Spleen (tissue), 11 donors: ENCODE measurements around the gene SHLD1. TPM values are rescaled to one million over a fixed set of nuclear protein-coding genes. Genes with fewer than 3 reads are reported as not detected.

Experiments
- DNase-seq: peaks from one replicate; pipeline ENCODE4 v3.0.0-alpha.2; 2020
- H3K27ac ChIP-seq, 8 donors: fragments of 200-600 bp; sonication (generic) in 7 of 8; 1 replicate in 4 of 8; 2 replicates in 4 of 8; pipeline versions ENCODE4 v1.5.0 to v1.8.0; 2016 to 2021; ENCODE audit warnings: inconsistent platforms in 4 of 8, mild to moderate bottlenecking in 4 of 8, moderate library complexity in 1 of 8
- H3K27me3 ChIP-seq, 7 donors: fragments of 200-600 bp; sonication (generic) in 6 of 7; replicated peaks in 1 of 7; 1 replicate in 4 of 7; 2 replicates in 3 of 7; pipeline versions ENCODE4 v1.5.0 to v1.8.0; 2016 to 2021; ENCODE audit warnings: inconsistent platforms in 3 of 7, mild to moderate bottlenecking in 1 of 7
- H3K36me3 ChIP-seq, 6 donors: fragments of 200-600 bp; sonication (generic) in 5 of 6; 1 replicate in 4 of 6; 2 replicates in 2 of 6; pipeline versions ENCODE4 v1.5.0 to v1.8.0; 2016 to 2021; ENCODE audit warnings: inconsistent platforms in 2 of 6
- H3K4me1 ChIP-seq, 6 donors: fragments of 200-600 bp; sonication (generic) in 5 of 6; 1 replicate in 3 of 6; 2 replicates in 3 of 6; pipeline versions ENCODE4 v1.5.0 to v1.8.0; 2016 to 2021; ENCODE audit warnings: inconsistent platforms in 3 of 6
- H3K4me3 ChIP-seq, 8 donors: fragments of 200-600 bp; sonication (generic) in 7 of 8; 1 replicate in 4 of 8; 2 replicates in 4 of 8; pipeline versions ENCODE4 v1.5.0 to v1.8.0; 2016 to 2021; ENCODE audit warnings: inconsistent platforms in 4 of 8, mild to moderate bottlenecking in 4 of 8, moderate library complexity in 2 of 8
- H3K9me3 ChIP-seq, 8 donors: fragments of 200-600 bp; sonication (generic) in 7 of 8; 1 replicate in 4 of 8; 2 replicates in 4 of 8; pipeline versions ENCODE4 v1.5.0 to v1.8.0; 2016 to 2021; ENCODE audit warnings: inconsistent platforms in 4 of 8
- CTCF ChIP-seq, 11 experiments: fragments of 200-600 bp in 7 of 11; fragments of 450-650 bp in 4 of 11; sonication (generic) in 4 of 11; IDR thresholded peaks in 8 of 11; conservative IDR thresholded peaks in 3 of 11; 1 replicate in 7 of 11; 2 replicates in 4 of 11; pipeline versions ENCODE4 v1.4.0 to v1.8.0; 2016 to 2021; ENCODE audit warnings: antibody characterized with exemption in 11 of 11, inconsistent platforms in 4 of 11, mild to moderate bottlenecking in 1 of 11
- POLR2A ChIP-seq, 3 donors: fragments of 450-650 bp; IDR thresholded peaks; one replicate each; pipeline ENCODE4 v1.5.1; 2017; ENCODE audit warnings: antibody characterized with exemption in 3 of 3, mild to moderate bottlenecking in 1 of 3
- POLR2AphosphoS5 ChIP-seq, 3 donors: sonication (generic); formaldehyde crosslinking; IDR thresholded peaks; one replicate each; pipeline ENCODE4 v1.5.1; 2017; ENCODE audit warnings: antibody characterized with exemption in 3 of 3
- WGBS, 5 donors: extraction: QIAGEN DNeasy Blood & Tissue Kit in 3 of 5; methylation state at CpG; one replicate each; pipeline versions ENCODE4 v1.1.5 to v1.1.7; 2013 to 2018; 5-methylcytosine and 5-hydroxymethylcytosine counted together
- intact Hi-C: fragments of 100-400 bp; cut with DNase I; formaldehyde crosslinking; loops from one replicate; pipeline ENCODE4 v1.15.0; 2023; ENCODE audit warnings: low total_unique reads
- polyA plus RNA-seq, 3 donors: library from polyadenylated mRNA; stranded (reverse); fragments of 200-250 nt; gene quantifications; one replicate each; pipeline ENCODE4 v1.2.1, GENCODE V29; 2013
- total RNA-seq, 7 donors: library from RNA; depleted of rRNA in 3 of 7; stranded (reverse); fragments of >200 nt in 3 of 7; fragmentation: NEBNext Ultra II Directional in 4 of 7; extraction: Animal tissue kit (Norgen Biotek cat#: 25700) in 4 of 7; gene quantifications; one replicate each; pipeline versions ENCODE4 v1.1.0 to v1.2.1, GENCODE V29; 2016 to 2021
- donor health status: healthy with polysubstance abuse.
- donor health status: DM: no; HTN: no; CAD: no; lungs with moderate emphysema.
- donor health status: DM: no; HTN: no; CAD: no.
- donor health status: Bipolar disorder and iron deficiency.
- donor health status: healthy.
- donor health status: DM: no; HTN: no; CAD: no.
- donor health status: DM: yes; HTN: yes; CAD: no.

Gene SHLD1
- total and polyA plus RNA-seq, 10 donors = 8.1 to 18.6 (median 12.4) TPM

GRCh38 chr20:5890773-5891441 lies 140.7 kb downstream of the SHLD1 start:
- Histone ChIP-seq H3K4me3 (no peak overlapping the region), H3K27ac (no peak overlapping the region), H3K9me3 (no peaks in the 10 kb centered on the region), H3K27me3 (peaks cover 0 to 12% (median 0%) of the 10 kb centered on the region in 7 donors), H3K36me3 (no peaks in the 10 kb centered on the region), H3K4me1 (no peaks in the 10 kb centered on the region)
- TF ChIP-seq POLR2AphosphoS5 (IDR thresholded peaks at IDR 0.05) = no peak
- TF ChIP-seq CTCF (IDR thresholded peaks at IDR 0.05 in 8 of 11, conservative IDR thresholded peaks at IDR 0.05 in 3 of 11) = no peak
- no peak for TF ChIP-seq POLR2A (IDR thresholded peaks at IDR 0.05)
- no peak for DNase-seq
- intact Hi-C loops = no loop called here
- WGBS, 5 donors = 75 to 89% (median 87%) methylated on average over 10 of the region's 10 CpGs

GRCh38 chr20:5893052-5893451 lies 142.9 kb downstream of the SHLD1 start:
- WGBS, 5 donors = 68 to 85% (median 76%) methylated on average over 3 of the region's 3 CpGs
- no peaks in the 10 kb centered on the region for H3K36me3 ChIP-seq
- no peaks in the 10 kb centered on the region for H3K4me1 ChIP-seq
- no peak overlapping the region for H3K27ac ChIP-seq
- no peak overlapping the region for H3K4me3 ChIP-seq
- H3K27me3 ChIP-seq = peaks cover 0 to 22% (median 0%) of the 10 kb centered on the region in 7 donors
- intact Hi-C loops = no loop called here
- no peak for DNase-seq
- TF ChIP-seq CTCF (IDR thresholded peaks at IDR 0.05 in 8 of 11, conservative IDR thresholded peaks at IDR 0.05 in 3 of 11) = no peak
- TF ChIP-seq POLR2AphosphoS5 (IDR thresholded peaks at IDR 0.05) = no peak
- TF ChIP-seq POLR2A (IDR thresholded peaks at IDR 0.05) = no peak
- no peaks in the 10 kb centered on the region for H3K9me3 ChIP-seq

- Histone ChIP-seq H3K4me1 (no peaks in the 10 kb centered on the region), H3K36me3 (no peaks in the 10 kb centered on the region), H3K27me3 (peaks cover 0 to 22% (median 0%) of the 10 kb centered on the region in 7 donors), H3K27ac (no peak overlapping the region), H3K4me3 (no peak overlapping the region), H3K9me3 (no peaks in the 10 kb centered on the region)
- intact Hi-C loops = no loop called here
- no peak for DNase-seq
- WGBS, 5 donors = 82 to 98% (median 90%) methylated on average over 2 of the region's 2 CpGs
- TF ChIP-seq CTCF (IDR thresholded peaks at IDR 0.05 in 8 of 11, conservative IDR thresholded peaks at IDR 0.05 in 3 of 11) (no peak), POLR2AphosphoS5 (IDR thresholded peaks at IDR 0.05) (no peak), POLR2A (IDR thresholded peaks at IDR 0.05) (no peak)
Measured at GRCh38 chr20:5893621-5894020, 143.4 kb downstream of the SHLD1 start.

- Histone ChIP-seq H3K27ac (no peak overlapping the region), H3K4me1 (no peaks in the 10 kb centered on the region), H3K27me3 (peaks cover 0 to 22% (median 0%) of the 10 kb centered on the region in 7 donors), H3K36me3 (no peaks in the 10 kb centered on the region), H3K4me3 (no peak overlapping the region), H3K9me3 (no peaks in the 10 kb centered on the region)
- DNase-seq = no peak
- TF ChIP-seq POLR2A (IDR thresholded peaks at IDR 0.05) (no peak), POLR2AphosphoS5 (IDR thresholded peaks at IDR 0.05) (no peak), CTCF (IDR thresholded peaks at IDR 0.05 in 8 of 11, conservative IDR thresholded peaks at IDR 0.05 in 3 of 11) (no peak)
- 63 to 90% (median 76%) methylated on average over 2 of the region's 2 CpGs for WGBS, 5 donors
- intact Hi-C loops = no loop called here
Measured at GRCh38 chr20:5895626-5896025, 145.4 kb downstream of the SHLD1 start.
